PC-3 (cell line): Measurements from ENCODE around the gene CTSZ.

Experiments used
- EZH2 ChIP-seq: fragments of 300-600 bp; sonication (generic); IDR thresholded peaks from one replicate; pipeline ENCODE4 v1.6.1; 2017; ENCODE audit warnings: antibody characterized with exemption, mild to moderate bottlenecking, low read length; ENCODE audit not compliant: unreplicated experiment
- EZH2phosphoT487 ChIP-seq: fragments of 300-600 bp; sonication (generic); IDR thresholded peaks from 2 replicates; pipeline ENCODE4 v1.6.1; 2018; ENCODE audit warnings: mild to moderate bottlenecking, antibody characterized with exemption, low read length, borderline replicate concordance
- TF ChIP-seq, protein P1 (sequence below): fragments of 300-600 bp; sonication (generic); conservative IDR thresholded peaks from 2 replicates; pipeline ENCODE4 v1.5.1; 2017; ENCODE audit warnings: antibody characterized with exemption, low read depth, mild to moderate bottlenecking, low read length

DNA sequence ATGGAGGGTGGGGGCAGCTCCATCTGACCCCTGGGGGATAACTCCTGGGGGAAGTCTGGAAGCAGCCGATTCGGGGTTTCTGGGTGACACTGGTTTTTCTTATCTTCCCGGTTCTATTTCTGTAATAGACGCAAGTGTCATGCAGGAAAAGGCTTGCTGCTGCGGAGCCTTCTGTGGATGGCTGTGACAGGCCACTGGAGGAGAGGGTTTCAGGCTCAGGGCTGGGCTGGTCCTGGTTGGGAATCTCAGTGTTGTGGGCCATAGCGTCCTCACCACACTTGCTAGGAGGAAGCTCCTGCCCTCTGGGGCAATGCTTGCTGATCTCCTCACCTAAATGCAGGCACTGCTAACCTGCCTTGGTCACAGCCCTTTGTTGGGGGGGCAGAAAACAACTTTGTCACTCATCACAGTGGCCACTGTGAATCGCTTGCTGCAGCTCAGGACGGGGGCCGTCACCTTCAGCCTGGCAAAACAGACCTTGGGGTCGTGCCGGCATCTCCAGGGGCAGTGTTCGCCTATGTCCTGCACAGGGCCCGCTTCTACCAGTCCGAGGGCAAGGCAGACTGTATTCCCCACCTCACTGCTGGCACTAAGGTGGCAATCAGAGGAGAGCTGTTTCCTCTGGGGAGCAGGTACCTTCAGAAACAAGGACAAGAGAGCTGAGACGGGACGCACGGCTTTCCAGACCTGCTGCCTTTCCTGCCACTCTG is 7.8 kb upstream of the CTSZ start:
- TF ChIP-seq, protein P1, sequence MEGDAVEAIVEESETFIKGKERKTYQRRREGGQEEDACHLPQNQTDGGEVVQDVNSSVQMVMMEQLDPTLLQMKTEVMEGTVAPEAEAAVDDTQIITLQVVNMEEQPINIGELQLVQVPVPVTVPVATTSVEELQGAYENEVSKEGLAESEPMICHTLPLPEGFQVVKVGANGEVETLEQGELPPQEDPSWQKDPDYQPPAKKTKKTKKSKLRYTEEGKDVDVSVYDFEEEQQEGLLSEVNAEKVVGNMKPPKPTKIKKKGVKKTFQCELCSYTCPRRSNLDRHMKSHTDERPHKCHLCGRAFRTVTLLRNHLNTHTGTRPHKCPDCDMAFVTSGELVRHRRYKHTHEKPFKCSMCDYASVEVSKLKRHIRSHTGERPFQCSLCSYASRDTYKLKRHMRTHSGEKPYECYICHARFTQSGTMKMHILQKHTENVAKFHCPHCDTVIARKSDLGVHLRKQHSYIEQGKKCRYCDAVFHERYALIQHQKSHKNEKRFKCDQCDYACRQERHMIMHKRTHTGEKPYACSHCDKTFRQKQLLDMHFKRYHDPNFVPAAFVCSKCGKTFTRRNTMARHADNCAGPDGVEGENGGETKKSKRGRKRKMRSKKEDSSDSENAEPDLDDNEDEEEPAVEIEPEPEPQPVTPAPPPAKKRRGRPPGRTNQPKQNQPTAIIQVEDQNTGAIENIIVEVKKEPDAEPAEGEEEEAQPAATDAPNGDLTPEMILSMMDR, result no peak
- TF ChIP-seq EZH2 (no peak), EZH2phosphoT487 (no peak)
